ENCODE data around the gene NRIP3.
A peak's percentile ranks its signal among the peaks of the same experiment; 100 is the strongest.
"Not testable (repeated sequence)": the region's sequence is repeated elsewhere in the genome, so short reads cannot be mapped to it uniquely, and the experiment has no call there.

NRIP3 gene

DNA sequence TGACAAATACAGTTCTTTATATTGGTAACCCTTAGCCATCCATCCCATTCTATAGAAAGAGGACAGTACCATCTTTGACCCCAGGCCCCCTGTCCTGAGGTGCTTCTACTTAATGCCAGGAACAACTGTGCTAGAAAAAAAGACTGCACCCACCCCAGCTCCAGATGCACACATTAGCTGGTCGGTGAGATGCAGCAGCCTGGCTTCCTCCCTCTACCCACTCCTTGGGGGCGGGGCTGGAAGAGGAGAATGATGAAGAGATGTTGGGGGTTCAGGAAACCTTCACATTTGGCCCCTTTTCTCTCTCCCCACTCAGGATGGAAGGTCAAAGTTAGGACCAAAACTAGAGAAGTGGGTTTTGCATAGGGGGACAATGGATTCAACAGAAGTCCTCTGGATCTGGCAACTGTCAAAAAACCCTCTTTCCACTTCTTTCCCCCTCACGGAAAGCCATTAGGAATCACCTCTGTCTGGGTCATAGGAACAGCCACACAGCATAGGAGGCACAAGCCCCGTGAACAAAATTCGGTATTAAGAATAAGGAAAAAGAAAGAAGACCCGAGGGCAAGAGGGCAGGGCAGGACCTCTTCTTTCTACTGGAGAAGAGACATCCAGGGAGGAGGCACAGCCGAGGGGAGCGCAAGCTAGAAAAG is 755 bp downstream of the NRIP3 start:
- no peak for DNase-seq
- H3K4me1 ChIP-seq (ENCODE audit: control insufficient read depth, insufficient read depth, low read length, poor library complexity, severe bottlenecking): peaks cover 18% of the 10 kb centered on the region
- no peak overlapping the region for H3K27ac ChIP-seq (ENCODE audit: insufficient read depth, low read length, poor library complexity, severe bottlenecking)
- H3K36me3 ChIP-seq (ENCODE audit: control insufficient read depth, insufficient read depth, low read length): no peaks in the 10 kb centered on the region
- no peaks in the 10 kb centered on the region for H3K9me3 ChIP-seq (ENCODE audit: control insufficient read depth, low read length)
- peak overlapping the region; percentile 67 for H3K4me3 ChIP-seq (ENCODE audit: insufficient read depth, low read depth, low read length, poor library complexity, severe bottlenecking)
- H3K27me3 ChIP-seq (replicated peaks; ENCODE audit: control insufficient read depth, insufficient read depth, low read length, poor library complexity, severe bottlenecking): peaks cover 4% of the 10 kb centered on the region

DNA sequence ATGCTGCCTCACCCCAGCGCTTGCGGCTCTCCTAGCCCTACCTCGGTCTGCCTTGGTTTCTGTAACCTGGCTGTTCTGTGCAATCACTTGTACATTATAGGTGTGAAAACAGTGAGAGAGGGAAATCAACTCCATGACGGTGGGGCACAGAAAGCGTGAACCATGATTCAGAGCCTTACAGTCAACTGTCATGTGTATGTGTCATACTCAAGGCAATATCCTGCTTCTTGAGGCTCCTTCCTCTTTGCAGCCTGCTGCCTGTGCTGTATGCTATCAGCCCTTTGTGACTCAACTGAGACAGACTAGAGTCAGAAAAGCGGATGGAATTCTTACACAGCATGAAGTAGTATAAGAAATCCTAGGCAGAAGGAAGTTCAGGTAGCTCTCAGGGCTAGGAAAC is 2.1 kb downstream of the NRIP3 start:
- no peak overlapping the region for H3K27ac ChIP-seq (ENCODE audit: insufficient read depth, low read length, poor library complexity, severe bottlenecking)
- no peak for DNase-seq

DNA sequence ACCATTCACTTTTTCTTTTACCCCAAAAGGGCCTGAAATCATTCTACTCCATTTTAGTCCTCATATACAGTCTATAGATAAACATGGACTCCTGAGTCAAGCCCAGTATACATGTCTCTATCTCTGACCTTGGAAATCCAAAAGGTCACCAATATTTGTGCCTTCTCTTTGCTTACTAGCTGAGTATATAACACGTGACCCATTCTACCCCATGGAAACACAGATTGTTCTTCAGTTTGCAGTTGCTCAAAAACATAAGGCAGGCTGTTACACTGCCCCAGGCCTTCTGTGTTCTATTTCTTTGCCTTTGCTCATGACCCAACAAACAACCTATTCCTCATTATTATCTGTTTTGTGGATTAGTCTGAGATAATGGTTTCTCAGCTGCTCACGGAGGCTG is 5.8 kb downstream of the NRIP3 start:
- Histone ChIP-seq H3K36me3 (ENCODE audit: control insufficient read depth, insufficient read depth, low read length) (no peaks in the 10 kb centered on the region), H3K9me3 (ENCODE audit: control insufficient read depth, low read length) (no peaks in the 10 kb centered on the region), H3K27me3 (replicated peaks; ENCODE audit: control insufficient read depth, insufficient read depth, low read length, poor library complexity, severe bottlenecking) (peaks cover 2% of the 10 kb centered on the region), H3K4me3 (ENCODE audit: insufficient read depth, low read depth, low read length, poor library complexity, severe bottlenecking) (no peak overlapping the region), H3K4me1 (ENCODE audit: control insufficient read depth, insufficient read depth, low read length, poor library complexity, severe bottlenecking) (peaks cover 4% of the 10 kb centered on the region), H3K27ac (ENCODE audit: insufficient read depth, low read length, poor library complexity, severe bottlenecking) (no peak overlapping the region)
- DNase-seq: no peak

More for the DNA sequence above, 2.1 kb downstream of the NRIP3 start:
- H3K36me3 ChIP-seq (ENCODE audit: control insufficient read depth, insufficient read depth, low read length): no peaks in the 10 kb centered on the region
- no peaks in the 10 kb centered on the region for H3K9me3 ChIP-seq (ENCODE audit: control insufficient read depth, low read length)
- H3K27me3 ChIP-seq (replicated peaks; ENCODE audit: control insufficient read depth, insufficient read depth, low read length, poor library complexity, severe bottlenecking): peaks cover 4% of the 10 kb centered on the region
- H3K4me1 ChIP-seq (ENCODE audit: control insufficient read depth, insufficient read depth, low read length, poor library complexity, severe bottlenecking): peaks cover 18% of the 10 kb centered on the region
- no peak overlapping the region for H3K4me3 ChIP-seq (ENCODE audit: insufficient read depth, low read depth, low read length, poor library complexity, severe bottlenecking)

DNA sequence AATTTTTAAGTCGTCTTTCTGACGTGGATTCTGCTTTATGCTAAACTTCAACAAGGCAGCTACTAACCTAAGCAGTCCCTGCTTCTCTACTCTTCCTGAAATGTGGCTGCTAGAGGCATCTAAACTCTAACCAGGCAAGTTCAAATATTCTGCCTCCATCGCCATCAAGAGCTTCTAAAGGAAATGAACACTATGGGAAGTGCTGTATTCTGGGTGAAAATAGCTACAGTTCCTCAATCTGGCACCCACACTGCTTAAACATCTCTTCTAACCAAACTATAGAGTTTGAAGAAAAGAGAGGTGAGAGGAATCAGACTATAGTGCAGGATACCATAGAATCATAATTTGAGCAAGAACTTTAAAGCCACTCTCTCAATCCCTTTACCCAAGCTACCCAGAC is 6.3 kb downstream of the NRIP3 start:
- H3K27me3 ChIP-seq (replicated peaks; ENCODE audit: control insufficient read depth, insufficient read depth, low read length, poor library complexity, severe bottlenecking): no peaks in the 10 kb centered on the region
- H3K27ac ChIP-seq (ENCODE audit: insufficient read depth, low read length, poor library complexity, severe bottlenecking): no peak overlapping the region
- no peak overlapping the region for H3K4me3 ChIP-seq (ENCODE audit: insufficient read depth, low read depth, low read length, poor library complexity, severe bottlenecking)
- H3K36me3 ChIP-seq (ENCODE audit: control insufficient read depth, insufficient read depth, low read length): no peaks in the 10 kb centered on the region
- H3K9me3 ChIP-seq (ENCODE audit: control insufficient read depth, low read length): no peaks in the 10 kb centered on the region
- H3K4me1 ChIP-seq (ENCODE audit: control insufficient read depth, insufficient read depth, low read length, poor library complexity, severe bottlenecking): no peaks in the 10 kb centered on the region
- DNase-seq: no peak

DNA sequence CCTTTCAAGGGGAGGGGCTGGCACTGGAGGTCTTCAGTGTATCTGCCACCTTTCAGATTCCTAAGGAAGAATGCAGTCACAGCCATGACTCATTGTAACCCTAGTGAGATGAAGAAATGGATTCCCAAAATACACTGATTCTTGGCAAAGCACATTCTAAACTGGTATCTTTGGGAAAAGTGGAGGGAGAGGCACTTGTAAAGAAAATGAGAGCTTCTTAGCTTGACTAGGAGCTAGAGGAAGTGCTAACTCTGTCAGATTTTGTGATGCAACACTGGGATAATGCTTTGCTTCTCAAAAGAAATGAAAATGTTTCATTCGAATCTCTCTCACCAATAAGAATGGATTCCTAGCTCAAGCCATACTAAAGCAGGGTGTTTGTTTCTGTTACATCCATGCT is 14.3 kb downstream of the NRIP3 start:
- Histone ChIP-seq H3K4me1 (ENCODE audit: control insufficient read depth, insufficient read depth, low read length, poor library complexity, severe bottlenecking) (no peaks in the 10 kb centered on the region), H3K4me3 (ENCODE audit: insufficient read depth, low read depth, low read length, poor library complexity, severe bottlenecking) (no peak overlapping the region), H3K9me3 (ENCODE audit: control insufficient read depth, low read length) (no peaks in the 10 kb centered on the region), H3K36me3 (ENCODE audit: control insufficient read depth, insufficient read depth, low read length) (no peaks in the 10 kb centered on the region), H3K27ac (ENCODE audit: insufficient read depth, low read length, poor library complexity, severe bottlenecking) (no peak overlapping the region), H3K27me3 (replicated peaks; ENCODE audit: control insufficient read depth, insufficient read depth, low read length, poor library complexity, severe bottlenecking) (no peaks in the 10 kb centered on the region)
- no peak for DNase-seq

DNA sequence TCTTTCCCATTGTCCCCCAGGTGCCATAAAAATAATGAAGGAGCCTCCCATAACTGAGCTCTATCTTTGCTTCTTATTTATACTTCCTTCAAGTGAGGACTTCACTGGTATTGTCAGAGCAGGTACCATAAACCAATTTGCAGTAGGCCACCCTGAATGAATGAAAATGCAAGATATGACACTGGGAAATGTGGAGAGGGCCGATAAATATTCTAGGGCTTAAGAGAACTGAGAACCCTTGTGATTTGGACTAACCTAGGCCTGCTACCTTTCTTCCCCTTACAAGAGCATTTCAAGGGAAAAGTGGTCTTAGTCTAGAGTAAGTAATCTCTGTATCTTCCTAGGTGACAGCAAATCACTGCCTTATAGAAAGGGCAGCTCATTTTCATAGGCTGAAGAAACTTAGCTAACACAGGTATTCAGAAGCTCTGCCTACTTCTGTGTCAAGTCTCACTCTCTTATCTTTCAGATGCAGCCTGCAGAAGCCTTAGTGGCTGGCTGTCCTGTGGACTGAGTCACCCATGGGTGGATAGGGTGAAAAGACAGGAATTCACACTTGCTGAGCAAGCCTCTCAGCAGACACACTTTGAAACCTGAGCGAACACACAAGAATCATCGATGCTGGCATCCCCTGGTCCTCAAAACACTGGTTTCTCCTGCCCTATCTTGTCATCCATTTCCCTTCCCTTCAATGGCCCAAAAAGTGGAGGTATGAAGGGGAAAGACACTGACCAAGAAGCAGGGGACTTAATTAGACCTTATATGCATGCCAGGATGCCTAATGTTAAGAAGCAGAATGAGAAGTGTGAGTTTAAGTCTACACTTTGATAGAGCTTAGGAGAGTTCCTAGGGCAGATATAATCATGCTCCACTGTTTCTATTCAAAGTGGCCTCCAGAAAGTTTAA is 15.2 kb downstream of the NRIP3 start:
- Histone ChIP-seq H3K27me3 (replicated peaks; ENCODE audit: control insufficient read depth, insufficient read depth, low read length, poor library complexity, severe bottlenecking) (no peaks in the 10 kb centered on the region), H3K9me3 (ENCODE audit: control insufficient read depth, low read length) (no peaks in the 10 kb centered on the region), H3K4me1 (ENCODE audit: control insufficient read depth, insufficient read depth, low read length, poor library complexity, severe bottlenecking) (no peaks in the 10 kb centered on the region), H3K27ac (ENCODE audit: insufficient read depth, low read length, poor library complexity, severe bottlenecking) (no peak overlapping the region), H3K36me3 (ENCODE audit: control insufficient read depth, insufficient read depth, low read length) (no peaks in the 10 kb centered on the region), H3K4me3 (ENCODE audit: insufficient read depth, low read depth, low read length, poor library complexity, severe bottlenecking) (no peak overlapping the region)
- DNase-seq: no peak

DNA sequence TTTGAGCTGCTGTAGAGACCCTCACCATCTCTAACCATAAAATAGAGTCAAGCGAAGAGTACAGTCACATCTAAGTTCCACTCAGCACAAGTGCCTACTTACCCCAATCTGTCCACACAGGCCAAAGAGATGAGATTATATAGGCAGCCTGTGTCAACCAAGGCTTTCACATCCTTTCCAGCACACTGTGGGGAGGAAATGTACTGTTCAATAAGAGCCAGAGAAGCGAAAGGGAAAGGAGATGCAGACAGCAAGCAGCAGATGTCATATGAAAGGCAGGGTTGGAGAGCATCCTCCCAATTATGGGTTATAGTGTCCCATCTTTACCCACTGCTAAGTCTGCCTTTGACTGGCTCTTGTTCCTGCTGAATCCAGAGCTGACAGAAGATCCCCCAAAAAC is 16.4 kb downstream of the NRIP3 start:
- Histone ChIP-seq H3K4me3 (ENCODE audit: insufficient read depth, low read depth, low read length, poor library complexity, severe bottlenecking) (no peak overlapping the region), H3K27ac (ENCODE audit: insufficient read depth, low read length, poor library complexity, severe bottlenecking) (no peak overlapping the region), H3K36me3 (ENCODE audit: control insufficient read depth, insufficient read depth, low read length) (no peaks in the 10 kb centered on the region), H3K27me3 (replicated peaks; ENCODE audit: control insufficient read depth, insufficient read depth, low read length, poor library complexity, severe bottlenecking) (no peaks in the 10 kb centered on the region), H3K4me1 (ENCODE audit: control insufficient read depth, insufficient read depth, low read length, poor library complexity, severe bottlenecking) (no peaks in the 10 kb centered on the region), H3K9me3 (ENCODE audit: control insufficient read depth, low read length) (no peaks in the 10 kb centered on the region)
- no peak for DNase-seq

DNA sequence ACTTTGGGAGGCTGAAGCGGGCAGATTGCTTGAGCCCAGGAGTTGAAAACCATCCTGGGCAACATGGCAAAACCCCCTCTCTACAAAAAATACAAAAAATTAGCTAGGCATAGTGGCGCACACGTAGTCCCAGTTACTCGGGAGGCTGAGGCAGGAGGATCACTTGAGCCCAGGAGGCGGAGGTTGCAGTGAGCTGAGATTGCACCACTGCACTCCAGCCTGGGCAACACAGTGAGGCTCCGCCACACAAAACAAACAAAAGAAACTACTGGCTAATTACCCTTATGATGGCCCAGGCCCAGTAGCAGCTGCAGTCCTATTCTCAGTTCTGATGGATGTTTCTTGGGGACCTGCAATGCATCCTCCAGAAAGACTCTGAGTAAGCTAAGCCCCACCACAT is 17.0 kb downstream of the NRIP3 start:
- H3K4me3 ChIP-seq (ENCODE audit: insufficient read depth, low read depth, low read length, poor library complexity, severe bottlenecking); H3K4me1 ChIP-seq (ENCODE audit: control insufficient read depth, insufficient read depth, low read length, poor library complexity, severe bottlenecking); DNase-seq; H3K27ac ChIP-seq (ENCODE audit: insufficient read depth, low read length, poor library complexity, severe bottlenecking); H3K27me3 ChIP-seq (replicated peaks; ENCODE audit: control insufficient read depth, insufficient read depth, low read length, poor library complexity, severe bottlenecking); H3K9me3 ChIP-seq (ENCODE audit: control insufficient read depth, low read length); H3K36me3 ChIP-seq (ENCODE audit: control insufficient read depth, insufficient read depth, low read length): not testable (repeated sequence)

DNA sequence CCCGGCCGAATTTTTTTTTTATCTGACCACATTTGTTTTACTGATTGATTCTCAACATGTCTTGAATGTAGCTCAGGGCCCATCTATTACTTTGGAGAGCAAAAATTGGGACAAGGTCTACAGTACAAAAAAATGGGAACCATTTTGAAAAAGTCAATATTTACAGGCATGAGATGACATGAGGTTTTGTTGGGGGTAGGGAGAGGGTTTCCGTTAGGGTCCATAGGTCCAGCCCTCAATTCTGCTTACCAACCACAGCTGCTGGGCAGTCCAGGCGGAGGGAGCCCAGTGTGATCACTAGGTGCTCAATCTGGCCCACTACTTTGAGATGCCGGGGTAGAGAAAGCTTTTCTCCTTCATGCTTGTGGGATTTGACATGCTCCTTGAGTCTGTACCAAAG is 18.3 kb downstream of the NRIP3 start:
- DNase-seq: no peak
- no peak overlapping the region for H3K27ac ChIP-seq (ENCODE audit: insufficient read depth, low read length, poor library complexity, severe bottlenecking)
- no peaks in the 10 kb centered on the region for H3K4me1 ChIP-seq (ENCODE audit: control insufficient read depth, insufficient read depth, low read length, poor library complexity, severe bottlenecking)
- no peaks in the 10 kb centered on the region for H3K9me3 ChIP-seq (ENCODE audit: control insufficient read depth, low read length)
- H3K27me3 ChIP-seq (replicated peaks; ENCODE audit: control insufficient read depth, insufficient read depth, low read length, poor library complexity, severe bottlenecking): no peaks in the 10 kb centered on the region
- no peaks in the 10 kb centered on the region for H3K36me3 ChIP-seq (ENCODE audit: control insufficient read depth, insufficient read depth, low read length)
- no peak overlapping the region for H3K4me3 ChIP-seq (ENCODE audit: insufficient read depth, low read depth, low read length, poor library complexity, severe bottlenecking)

DNA sequence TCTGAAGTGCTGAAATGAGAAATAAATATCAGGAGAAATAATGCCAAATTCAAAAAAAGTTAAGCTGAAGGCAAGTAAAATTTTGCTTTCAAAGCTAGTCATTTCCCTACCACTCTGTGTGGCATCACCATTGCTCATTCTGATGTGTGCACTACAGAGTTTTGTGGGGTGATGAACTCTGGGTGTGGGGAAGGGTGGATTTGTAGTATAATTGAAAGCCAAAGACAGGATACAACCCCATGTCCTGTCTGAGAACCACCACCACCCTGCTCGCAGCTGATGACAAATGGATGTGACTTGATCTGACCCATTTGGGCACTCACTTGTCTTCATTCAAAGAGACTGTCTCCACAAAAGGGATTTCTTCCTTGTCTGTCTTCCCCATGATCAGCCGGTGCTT is 20.2 kb downstream of the NRIP3 start:
- no peaks in the 10 kb centered on the region for H3K4me1 ChIP-seq (ENCODE audit: control insufficient read depth, insufficient read depth, low read length, poor library complexity, severe bottlenecking)
- no peak overlapping the region for H3K27ac ChIP-seq (ENCODE audit: insufficient read depth, low read length, poor library complexity, severe bottlenecking)
- H3K27me3 ChIP-seq (replicated peaks; ENCODE audit: control insufficient read depth, insufficient read depth, low read length, poor library complexity, severe bottlenecking): no peaks in the 10 kb centered on the region
- H3K9me3 ChIP-seq (ENCODE audit: control insufficient read depth, low read length): no peaks in the 10 kb centered on the region
- H3K36me3 ChIP-seq (ENCODE audit: control insufficient read depth, insufficient read depth, low read length): no peaks in the 10 kb centered on the region
- DNase-seq: no peak
- no peak overlapping the region for H3K4me3 ChIP-seq (ENCODE audit: insufficient read depth, low read depth, low read length, poor library complexity, severe bottlenecking)
